HG02938 (cell line): ENCODE measurements around the gene JTB.

Source experiments
- ATAC-seq: cut with Tn5 transposase; IDR thresholded peaks from one replicate; pipeline ENCODE4 v1.9.1; 2021; ENCODE audit warnings: mild to moderate bottlenecking, moderate library complexity; ENCODE audit not compliant: unreplicated experiment

The JTB gene

DNA sequence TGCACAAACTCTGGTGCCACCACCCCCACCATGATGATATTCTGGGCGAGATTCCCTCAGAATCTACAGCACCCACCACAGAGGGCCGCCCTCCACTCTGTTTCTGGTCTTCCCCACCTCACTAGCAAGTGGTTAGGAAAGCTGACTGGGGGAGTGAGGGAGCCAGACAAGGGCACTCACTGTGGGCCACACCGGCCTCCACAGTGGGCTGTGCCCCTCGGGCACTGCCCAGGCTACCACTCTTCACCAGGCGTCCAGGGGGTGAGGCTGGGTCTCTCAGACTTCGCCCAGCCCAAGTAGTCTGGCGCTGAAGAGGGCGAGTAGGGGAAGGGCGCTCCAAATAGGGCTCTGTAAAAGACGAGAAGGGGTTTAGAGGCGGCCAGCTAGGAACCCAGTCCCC, 43.5 kb downstream of the JTB start:
- no peak for ATAC-seq

DNA sequence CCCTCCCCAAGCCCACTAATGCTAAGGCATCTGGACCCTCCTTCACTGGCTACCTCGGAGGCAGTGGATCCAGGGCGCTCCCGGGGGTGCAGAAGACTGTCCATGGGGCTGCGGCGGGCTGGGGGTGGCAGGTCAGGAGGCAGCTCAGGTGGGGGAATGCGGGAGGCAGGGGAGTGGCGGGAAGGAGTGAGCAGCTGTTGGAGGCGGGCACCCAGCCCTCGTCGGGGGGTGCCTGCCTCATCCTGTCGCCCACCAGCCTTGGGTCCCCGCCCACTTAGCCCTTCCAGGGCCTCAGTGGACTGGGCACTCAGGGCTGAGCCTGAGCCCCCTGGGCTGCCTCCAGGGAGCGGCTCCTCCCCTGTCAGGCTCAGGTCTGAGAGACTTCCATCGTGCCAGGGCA, 44.0 kb downstream of the JTB start:
- no peak for ATAC-seq

DNA sequence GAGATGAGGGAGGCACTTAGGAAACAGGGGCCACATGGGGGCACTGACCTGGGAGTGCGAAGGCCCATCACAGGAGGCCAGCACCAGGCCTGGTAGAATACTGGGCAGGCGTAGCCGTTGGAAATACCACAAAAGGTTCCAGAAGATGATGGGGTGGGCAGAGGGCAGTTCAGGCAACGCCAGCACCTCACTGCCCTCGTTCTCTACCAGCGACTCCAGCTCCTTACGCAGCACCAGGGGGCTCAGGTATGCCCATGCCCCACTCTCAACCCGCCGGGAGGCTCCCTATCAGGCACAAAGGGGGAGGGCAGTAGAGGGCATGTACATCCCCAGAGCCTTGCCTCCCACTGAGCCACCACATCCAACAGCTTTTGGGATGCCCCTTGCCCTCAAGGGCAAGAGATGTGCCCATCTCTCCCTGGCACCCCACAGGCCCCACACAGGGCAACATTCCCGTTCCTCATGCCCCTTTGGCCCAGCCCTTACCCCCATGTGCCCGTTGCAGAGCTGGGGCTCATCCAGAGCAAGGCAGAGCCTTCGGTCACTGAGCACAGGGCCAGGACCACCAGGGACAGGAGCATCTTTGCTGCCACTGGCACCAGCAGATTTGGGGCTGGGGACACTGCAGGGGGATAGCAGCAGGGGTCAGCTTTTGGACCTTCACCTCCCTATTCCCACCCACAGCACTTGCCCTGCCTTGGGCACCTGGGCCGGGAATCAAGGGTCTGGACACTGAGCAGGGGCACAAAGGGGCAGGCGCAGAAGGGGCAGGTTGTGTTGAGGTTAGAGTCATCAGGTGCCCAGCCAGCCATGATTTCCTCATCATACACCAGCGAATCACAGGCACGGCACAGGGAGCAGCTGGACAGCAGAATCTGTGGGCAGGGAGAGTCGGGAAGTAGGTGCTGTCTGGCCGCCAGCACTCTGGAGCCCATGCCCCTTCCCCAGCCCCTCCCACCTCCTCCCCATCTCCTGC, 45.0 kb downstream of the JTB start:
- ATAC-seq, result no peak

DNA sequence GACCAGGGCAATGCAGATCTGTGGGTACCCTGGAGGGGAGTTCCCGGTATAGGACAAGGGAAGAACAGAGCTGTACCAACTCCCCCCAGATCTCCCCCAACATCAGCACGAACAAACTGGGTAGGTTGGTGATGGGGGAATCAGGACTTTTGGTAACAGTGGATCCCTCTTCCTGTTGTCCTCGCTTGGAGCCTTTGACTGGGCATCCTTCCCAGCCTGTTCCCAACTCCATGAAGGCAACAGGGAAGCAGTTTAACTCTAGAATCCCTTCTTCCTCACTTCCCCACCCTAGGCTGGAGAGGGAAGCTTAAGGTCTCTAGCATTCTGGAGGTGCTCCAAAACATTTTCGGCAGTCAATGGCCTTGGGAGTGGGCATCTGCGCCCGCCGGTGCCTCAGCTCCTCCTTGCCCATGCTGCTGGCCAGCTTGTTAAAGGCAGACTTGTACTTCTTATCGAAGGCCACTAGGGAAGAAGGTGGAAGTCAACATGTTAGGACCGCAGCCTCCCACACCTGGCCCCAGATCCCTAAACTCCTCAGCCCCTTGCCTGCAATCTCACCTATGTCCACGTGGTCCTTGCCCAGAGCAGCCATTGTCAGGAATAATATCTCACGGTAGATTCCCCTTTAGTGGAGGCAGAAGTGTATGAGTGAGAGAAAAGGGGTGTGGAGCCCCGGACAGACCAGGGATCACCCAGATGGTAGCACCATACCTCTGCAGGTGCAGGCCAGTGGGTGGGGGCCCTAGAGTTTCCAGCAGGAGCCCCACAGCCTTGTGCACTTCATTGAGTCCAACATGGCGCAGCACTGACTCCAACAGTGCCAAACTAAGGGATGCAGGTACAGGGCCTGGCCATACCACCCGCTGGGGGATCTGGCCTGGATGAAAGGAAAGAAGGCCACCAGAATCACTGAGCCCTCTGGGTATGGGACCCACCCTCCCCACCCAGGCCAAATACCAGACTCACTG, 47.2 kb downstream of the JTB start:
- ATAC-seq, result no peak

DNA sequence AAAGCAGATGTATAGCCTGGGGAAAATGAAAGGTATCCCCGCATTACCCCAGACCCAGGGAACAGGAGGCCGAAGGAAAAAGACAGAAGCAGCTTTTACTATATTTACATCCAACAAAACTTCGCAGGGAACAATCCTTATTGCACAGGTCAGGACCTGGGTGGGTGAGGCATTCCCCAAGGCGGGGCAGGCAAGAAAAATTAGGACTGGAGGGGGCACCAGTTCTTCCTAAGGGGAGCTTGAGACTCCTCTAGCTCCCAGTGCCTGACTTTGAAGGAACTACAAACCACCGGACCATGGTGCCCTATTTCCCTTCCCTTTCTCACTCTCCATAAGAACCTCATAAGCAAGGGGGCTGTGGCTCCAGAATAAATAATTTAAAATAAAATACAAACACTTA, 48.0 kb downstream of the JTB start:
- ATAC-seq, result no peak

DNA sequence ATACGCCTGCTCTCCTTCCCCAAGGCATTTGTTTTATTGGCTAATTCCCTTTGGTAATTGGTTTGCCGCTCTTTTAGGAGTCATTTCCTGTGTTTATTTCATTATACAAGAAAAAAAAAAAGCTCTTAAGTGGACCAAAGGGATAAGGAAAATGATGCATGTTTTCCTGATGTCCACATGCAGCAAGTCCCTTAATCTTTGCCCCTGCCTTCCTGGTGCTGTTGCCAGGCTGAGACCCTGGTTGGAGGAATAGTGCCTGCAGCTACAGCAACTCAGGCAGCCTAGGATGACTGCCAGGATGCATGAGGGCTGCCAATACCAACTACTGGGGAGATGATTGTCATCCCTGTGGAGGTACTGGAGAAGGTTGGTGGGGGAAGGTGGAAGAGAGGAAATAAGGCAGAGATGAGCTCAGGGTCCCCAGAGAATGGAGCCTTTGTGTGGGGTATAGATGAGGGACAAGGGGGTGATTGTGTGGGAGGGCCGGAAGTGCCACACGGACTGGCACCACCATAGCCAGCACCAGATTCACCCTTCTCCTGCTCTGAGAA, 48.6 kb downstream of the JTB start:
- ATAC-seq, result no peak

DNA sequence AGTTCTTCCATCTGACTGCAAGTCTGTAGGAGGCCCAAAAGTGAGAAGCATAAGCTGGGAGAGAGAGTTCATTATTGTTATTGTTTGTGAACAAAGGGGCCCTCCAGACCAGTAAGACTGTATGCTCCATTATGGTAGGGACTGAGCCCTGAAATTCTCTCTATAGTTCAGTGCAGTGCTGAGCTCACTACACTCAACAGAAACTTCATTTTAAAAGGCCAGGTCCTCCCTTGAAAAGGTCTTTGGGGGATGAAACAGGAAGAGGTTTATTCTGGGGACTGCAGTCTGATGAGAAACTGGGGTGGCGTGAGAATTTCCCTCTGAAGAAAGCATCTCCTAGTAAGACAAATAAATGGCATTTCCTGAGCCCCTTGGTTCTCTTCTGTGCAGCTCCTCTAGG, 49.2 kb downstream of the JTB start:
- no peak for ATAC-seq

DNA sequence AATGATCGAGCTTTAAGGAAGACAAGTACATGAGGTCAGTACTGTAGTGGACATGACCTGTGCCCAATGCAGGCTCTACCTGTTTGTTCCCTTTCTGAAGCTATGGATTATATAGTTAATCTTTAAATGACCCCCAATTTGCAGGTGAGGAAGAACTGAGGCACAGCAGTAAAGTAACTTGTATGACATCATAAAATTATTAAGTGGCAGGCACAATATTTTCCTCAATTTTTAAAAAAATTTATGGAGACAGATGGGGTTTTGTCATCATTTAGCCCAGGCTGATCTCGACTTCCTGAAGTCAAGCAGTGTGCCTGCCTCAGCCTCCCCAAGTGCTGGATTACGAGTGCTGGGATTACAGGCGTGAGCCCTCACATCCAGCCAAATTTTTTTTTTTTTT, 51.1 kb downstream of the JTB start:
- no peak for ATAC-seq
